GM21786 (cell line): ENCODE measurements around the gene RNF214.
A peak's percentile ranks its signal among the peaks of the same experiment; 100 is the strongest.
"Not testable (repeated sequence)": the region's sequence is repeated elsewhere in the genome, so short reads cannot be mapped to it uniquely, and the experiment has no call there.

Experiments used
- ATAC-seq: cut with Tn5 transposase; IDR thresholded peaks from one replicate; pipeline ENCODE4 v1.9.1; 2021; ENCODE audit not compliant: unreplicated experiment

Gene RNF214

GRCh38 chr11:117232092-117232878, at the start of gene RNF214:
RNF214 (plus strand) TSS chr11:117232671; CDS start chr11:117234273, 1,602 bp downstream.
- peak; percentile 66 for ATAC-seq

- ATAC-seq: not testable (repeated sequence)
Measured at GRCh38 chr11:117183178-117183577, 49.3 kb upstream of the RNF214 start.

- ATAC-seq: no peak
Measured at GRCh38 chr11:117183724-117184349, 48.6 kb upstream of the RNF214 start.

GRCh38 chr11:117185736-117186430, 46.6 kb upstream of the RNF214 start:
- no peak for ATAC-seq

GRCh38 chr11:117186431-117186761, 46.1 kb upstream of the RNF214 start:
- no peak for ATAC-seq

- no peak for ATAC-seq
Measured at GRCh38 chr11:117187007-117187406, 45.5 kb upstream of the RNF214 start.

- ATAC-seq: no peak
Measured at GRCh38 chr11:117187428-117187798, 45.1 kb upstream of the RNF214 start.

- ATAC-seq: no peak
Measured at GRCh38 chr11:117187799-117188481, 44.5 kb upstream of the RNF214 start.

- no peak for ATAC-seq
Measured at GRCh38 chr11:117188620-117189081, 43.8 kb upstream of the RNF214 start.

- ATAC-seq: peak; percentile 48
Measured at GRCh38 chr11:117189191-117189940, 43.1 kb upstream of the RNF214 start.

GRCh38 chr11:117189941-117190544, 42.4 kb upstream of the RNF214 start:
- ATAC-seq: no peak

- no peak for ATAC-seq
Measured at GRCh38 chr11:117191680-117192400, 40.6 kb upstream of the RNF214 start.

GRCh38 chr11:117192401-117192875, 40.0 kb upstream of the RNF214 start:
- ATAC-seq: no peak

- ATAC-seq: no peak
Measured at GRCh38 chr11:117193130-117194020, 39.1 kb upstream of the RNF214 start.

GRCh38 chr11:117194267-117194666, 38.2 kb upstream of the RNF214 start:
- ATAC-seq: no peak

- ATAC-seq: no peak
Measured at GRCh38 chr11:117195258-117195657, 37.2 kb upstream of the RNF214 start.

GRCh38 chr11:117195761-117196160, 36.7 kb upstream of the RNF214 start:
- ATAC-seq: no peak

GRCh38 chr11:117197006-117197405, 35.5 kb upstream of the RNF214 start:
- ATAC-seq: no peak
